Measurements from ENCODE around the gene CREBBP.

DNA sequence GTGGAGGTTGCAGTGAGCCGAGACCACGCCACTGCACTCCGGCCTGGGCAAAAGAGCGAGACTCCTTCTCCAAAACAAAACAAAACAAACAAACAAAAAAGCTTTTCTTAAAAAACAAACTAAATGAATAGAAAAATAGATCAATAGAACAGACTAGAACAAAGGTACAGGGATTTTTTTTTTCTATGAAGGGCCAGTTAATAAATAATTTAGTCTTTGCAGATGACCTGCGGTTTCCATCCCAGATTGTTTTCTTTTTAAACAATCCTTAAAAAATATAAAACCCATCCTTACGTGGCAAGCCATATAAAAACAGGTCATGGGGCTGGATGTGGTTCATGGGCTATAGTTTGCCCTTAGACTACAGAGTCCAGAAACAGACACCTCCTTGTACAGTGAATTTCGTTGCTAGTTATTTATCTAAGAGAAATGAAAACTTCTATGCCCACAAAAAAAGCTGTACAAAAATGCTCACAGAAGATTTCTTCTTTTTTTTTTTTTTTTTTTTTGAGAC lies 45.4 kb downstream of the CREBBP start:
- TF ChIP-seq POLR2A (IDR thresholded peaks at IDR 0.05; ENCODE audit: low read length) (no peak), GATA1 (IDR thresholded peaks at IDR 0.05; ENCODE audit: low read depth, low read length) (no peak)

Data from erythroblast (primary cell).